Activated naive CD8-positive, alpha-beta T cell treated with anti-CD3 and anti-CD28 coated beads, Interleukin-2, amount 50 U/mL, for 16 hours (primary cell): Measurements from ENCODE around the gene COPRS.
"Not testable (repeated sequence)": the region's sequence is repeated elsewhere in the genome, so short reads cannot be mapped to it uniquely, and the experiment has no call there.

Experiments used
- DNase-seq: peaks from one replicate; pipeline ENCODE4 v3.0.0-alpha.2; 2020; ENCODE audit warnings: low read depth, low spot score

COPRS gene

DNA sequence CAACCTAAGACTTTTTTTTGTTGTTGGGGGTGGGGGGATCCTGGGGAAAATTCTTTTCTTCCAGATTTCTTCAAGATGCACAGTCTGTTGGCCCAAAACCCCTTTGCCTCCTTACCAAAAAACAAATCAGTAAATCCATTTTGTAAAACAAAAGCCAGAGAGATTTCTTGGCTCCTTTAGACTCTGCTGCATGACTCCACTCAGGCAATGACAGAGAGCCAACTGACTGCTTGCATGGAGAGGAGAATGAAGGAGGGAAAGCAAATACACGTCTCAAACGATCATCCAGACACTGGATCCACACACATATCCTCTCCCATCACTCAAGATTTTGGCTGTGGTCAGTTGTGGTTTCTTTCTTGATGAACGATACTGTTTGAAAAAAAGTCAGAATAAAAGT, 13.8 kb downstream of the COPRS start:
- no peak for DNase-seq

DNA sequence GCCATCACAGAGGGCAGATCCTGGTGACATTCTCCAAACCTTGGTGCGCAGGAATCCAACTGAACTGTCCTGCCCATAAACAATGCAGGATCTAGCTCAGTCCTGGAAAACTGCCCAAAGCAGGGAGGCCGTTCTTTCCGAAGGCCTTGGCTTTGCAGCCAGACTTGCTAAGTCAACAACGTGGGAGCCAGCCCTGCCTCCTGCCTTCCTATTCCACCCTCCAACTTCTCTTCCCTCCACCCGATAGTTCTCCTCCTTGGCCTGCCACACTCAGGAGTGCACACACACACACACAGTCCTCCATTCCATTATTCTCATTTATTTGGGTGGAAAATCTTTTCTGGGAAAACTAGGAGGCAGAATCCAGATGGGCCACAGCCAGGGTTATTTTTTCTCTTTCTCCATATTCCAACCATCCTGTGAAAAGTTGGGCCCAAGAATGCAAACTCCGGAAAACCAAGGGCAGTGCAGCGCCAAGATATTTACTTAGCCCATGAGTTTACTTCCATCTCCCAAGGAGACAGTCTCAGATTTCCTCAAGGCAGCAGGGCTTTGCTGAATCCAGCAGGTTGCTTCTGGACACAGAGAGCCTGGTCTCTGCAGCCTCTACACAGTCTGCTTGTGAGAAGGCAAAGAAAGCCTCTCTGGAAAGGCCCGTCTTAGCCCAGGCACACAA, 15.8 kb downstream of the COPRS start:
- no peak for DNase-seq

DNA sequence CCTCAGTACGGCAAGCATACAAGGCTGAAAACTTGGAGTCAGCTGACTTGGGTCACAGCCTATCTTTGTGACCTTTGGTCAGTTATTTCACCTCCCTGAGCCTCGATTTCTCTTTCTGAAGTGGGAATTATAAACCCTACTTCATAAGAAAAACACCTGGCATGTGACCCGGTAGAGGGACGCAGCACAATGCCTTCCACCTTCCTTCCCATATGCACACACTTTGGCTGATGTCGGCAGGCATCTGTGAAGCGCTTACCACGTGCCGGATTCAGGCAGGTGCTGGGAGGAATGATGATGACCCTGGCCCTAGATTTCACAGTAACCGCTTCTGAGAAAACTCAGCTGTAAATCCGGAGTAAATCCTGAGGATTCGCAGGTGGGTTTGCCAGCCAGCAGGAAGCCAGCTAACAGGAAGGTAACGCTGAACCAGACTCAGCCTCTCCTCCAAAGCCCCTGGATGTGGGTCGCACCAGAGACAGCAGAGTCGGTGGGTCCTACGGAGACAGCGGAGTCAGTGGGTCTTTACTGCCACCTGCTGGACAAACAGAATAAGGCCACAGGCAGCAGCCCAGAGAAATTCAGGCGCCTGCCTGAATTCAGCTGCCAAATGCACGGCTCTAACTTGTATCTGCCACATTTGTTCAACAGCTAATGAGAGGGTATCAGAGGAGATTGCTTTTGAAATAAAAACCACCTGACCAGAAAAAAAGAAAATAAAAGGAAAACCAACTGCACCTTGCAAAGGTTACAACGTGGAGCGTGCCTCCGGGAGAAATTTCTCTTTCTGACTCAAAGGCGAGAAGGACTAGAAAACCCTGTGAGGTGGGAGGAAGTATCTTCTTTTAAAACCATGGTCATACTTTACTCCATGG, 16.6 kb downstream of the COPRS start:
- peak; percentile 30 for DNase-seq

DNA sequence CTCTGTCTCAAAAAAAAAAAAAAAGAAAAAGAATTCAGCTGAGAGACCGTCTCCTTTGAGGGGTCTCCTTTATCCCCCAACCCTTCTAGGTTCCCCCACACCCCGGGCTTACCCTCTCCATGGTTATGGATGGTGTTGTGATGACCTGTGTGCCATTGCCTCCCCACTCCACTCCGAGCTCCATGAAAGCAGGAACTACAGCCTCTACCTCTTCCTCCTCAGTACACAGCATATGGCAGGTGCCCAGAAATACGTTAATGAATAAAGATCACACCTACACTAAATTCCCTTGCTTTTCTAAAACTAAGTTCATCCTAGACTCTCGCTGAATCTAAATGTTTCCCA, 17.2 kb downstream of the COPRS start:
- DNase-seq: no peak

DNA sequence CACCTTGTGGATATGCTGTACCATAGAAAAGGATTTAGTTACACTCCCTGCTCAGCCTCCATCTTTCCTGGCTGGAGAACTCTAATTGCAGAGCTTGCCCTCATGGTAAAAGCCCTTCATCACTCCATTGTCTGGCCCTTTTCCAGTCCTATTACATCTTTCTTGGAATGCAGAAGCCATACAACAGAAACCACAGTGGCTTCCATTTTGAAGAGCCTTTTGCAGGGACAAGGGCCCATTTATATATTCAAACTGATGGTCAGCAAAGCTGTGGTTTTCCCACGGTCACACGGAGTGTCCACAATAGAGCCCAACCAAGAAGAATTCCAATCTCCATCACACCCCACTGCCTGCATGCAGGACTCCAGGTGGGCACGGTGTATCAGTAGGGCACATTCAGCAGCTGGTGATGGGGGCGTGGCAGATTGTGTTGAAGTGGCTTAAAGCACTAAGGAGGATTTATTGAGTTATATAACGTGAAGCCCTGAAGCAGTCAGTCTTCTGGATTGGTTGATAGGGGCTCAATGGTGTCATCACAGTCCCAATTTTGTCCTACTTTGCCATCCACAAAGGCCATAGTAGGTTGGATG, 20.3 kb downstream of the COPRS start:
- DNase-seq: no peak

DNA sequence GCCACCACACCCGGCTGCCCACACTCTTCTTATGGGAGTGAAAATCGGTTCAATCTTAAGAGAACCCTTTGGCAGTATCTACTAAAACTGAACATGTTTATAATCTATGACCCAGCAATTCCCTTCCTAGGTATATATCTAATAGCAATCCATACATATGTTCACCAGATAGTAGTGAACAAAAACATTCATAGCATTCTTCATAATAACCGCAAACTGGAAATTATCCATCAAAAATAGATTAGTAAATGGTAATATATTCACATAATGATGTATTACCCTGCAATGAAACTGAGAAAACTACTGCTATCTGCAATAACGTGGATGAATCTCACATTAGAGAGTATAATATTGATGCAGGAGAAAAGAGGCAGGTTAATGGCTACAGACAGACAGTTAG, 23.1 kb downstream of the COPRS start:
- no peak for DNase-seq

DNA sequence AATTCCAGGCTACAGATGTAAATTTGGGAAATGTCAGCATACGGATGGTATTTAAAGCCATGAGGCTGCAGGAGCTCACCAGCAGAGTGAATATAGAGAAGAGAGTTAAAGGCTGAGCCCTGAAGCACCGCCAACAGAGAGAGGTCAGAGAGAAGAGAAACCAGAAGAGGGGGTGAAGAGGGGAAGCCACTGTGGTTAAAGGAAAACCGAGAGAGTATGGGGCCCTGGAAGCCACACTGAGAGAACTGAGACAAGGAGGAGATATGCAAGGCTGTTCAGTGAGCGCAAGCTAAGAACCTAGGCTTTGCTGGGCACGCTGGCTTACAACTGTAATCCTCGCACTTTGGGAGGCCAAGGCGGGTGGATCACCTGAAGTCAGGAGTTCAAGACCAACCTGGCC, 24.6 kb downstream of the COPRS start:
- no peak for DNase-seq

DNA sequence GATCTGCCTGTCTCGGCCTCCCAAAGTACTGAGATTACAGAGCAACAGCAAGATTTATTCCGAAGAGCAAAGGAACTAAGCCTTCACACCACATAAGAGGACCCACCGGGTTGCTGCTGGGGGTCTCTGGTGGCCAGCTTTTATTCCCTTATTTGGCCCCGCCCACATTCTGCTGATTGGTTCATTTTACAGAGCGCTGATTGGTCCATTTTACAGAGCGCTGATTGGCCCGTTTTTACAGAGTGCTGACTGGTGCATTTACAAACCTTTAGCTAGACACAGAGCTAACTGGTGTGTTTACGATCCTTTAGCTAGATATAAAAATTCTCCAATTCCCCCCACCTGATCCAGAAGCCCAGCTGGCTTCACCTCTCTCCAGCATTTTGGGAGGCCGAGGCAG, 26.3 kb downstream of the COPRS start:
- DNase-seq: no peak

DNA sequence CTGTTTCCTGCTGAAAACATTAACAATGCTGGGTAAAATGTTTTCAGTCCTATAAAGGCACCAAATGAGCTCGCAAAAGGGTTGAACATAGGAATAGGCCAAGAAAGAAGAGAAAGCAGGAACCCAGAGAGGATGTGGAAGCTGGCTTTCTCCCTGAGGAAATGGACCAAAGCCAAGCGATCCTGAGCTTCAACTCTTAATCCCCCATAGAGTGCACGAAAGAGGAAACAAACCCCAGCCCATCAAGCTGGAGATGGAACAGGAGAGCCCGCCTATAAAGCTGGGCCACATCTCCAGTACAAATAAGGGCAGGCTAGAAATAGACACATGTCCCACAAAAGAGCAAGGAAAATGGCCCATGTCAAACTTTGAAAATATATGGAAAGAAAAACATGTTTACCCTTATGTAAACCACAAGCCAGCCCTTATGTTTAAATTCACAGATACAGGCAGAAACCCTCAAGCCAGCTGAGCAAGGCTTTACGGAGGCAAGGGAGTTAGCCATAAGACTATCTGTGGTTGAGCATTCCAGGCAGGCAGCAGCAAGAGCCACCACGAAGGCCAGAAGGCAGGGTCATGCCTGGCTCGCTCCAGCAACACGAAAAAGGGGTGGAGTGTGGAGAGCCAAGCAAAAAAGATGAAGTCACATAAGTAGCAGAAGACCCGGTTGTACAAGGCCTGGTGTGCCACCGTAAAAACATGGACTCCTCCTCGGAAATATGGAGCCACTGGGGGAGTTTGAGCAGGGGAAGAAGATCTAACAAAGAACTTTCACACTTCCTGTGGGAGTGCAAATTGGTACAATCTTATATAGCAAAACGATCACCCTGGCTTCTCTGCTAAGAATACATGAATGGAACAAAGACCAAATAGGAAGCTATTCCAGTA, 27.8 kb downstream of the COPRS start:
- DNase-seq: no peak

DNA sequence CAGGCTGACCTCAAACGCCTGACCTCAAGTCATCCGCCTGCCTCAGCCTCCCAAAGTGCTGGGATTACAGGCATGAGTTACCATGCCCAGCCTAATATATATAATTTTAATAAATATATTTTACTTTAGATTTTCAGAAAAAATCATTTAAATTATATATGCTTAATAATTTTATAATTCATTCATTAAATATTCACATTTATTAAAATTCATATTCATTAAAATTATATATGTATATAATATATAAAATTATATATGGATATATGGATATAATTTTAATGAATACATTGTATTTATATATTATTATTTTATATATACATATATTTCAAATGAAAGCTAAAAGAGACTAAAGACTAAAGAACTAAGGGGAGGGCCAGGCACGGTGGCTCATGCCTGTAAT, 29.4 kb downstream of the COPRS start:
- DNase-seq: no peak

DNA sequence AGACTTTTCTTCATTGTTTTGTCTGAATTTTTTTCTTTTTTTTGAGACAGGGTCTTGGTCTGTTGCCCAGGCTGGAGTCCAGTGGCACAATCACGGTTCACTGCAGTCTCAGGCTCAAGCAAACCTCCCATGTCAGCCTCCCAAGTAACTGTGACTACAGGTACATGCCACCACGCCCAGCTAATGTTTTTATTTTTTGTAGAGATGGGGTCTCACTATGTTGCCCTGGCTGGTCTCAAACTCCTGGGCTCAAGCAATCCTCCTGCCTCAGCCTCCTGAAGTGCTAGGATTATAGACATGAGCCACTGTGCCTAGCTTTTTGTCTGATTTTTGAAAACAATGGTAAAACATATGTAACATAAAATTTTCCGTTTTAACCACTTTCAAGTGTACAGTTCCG, 30.1 kb downstream of the COPRS start:
- not testable (repeated sequence) for DNase-seq

DNA sequence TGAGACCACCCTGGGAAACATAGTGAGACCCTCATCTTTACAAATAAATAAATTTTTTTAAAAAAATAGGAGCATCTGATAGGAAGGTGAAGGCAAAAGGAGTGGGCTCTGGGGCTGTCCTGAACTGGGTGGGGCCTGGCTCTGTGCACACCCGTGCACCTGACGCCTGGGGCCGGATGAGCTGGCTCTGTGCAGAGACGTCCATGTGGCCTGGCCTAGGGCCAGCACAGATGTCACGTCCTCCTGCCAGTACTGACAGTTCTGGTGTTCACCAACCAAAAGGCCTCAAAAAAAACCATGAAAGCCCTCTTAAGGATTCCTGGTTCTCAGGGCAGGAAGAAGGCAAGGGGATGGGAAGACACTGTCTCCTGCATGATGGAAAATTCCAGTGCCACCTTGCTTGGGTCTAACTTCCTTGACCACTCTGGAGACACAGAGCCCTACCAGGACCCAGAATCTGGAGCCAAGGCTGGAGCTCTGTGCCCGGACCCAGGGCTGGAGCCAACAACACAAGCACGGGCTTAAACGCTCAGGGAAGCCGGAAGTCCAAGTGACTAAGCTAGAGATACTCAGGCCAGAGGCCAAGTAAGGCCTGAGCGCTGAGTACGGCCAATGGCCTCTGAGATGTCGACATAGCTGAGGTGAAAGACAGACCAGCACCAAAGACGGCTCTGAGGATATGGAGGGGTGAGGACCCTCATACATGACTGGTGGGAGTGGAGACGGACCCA, 32.9 kb downstream of the COPRS start:
- no peak for DNase-seq

DNA sequence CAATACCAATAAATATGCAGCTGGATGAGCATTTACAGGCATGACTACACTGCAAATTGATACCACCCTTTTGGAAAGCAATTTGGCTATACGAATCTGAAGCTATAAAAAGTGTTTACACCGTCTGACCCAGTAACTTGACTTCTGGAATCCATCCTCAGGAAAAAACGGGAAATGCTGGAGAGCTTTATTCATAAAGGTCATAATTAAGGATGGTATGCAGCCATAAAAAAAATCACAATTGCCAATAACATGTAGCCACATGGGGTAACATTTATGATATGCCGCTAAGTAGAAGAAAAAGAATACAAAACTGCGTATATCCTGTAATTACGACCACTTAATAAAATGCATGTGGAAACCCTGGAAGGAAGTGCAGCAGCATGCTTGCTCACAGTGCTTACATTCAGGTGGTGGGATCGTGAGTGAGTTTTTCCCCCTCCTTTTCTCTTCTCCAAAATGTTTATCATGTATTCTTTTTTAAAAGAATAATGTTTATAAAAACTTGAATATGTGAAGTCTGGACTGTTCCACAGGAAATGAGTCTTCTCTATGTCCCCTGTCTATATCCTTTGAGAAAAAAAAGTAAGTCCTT, 34.2 kb downstream of the COPRS start:
- no peak for DNase-seq

DNA sequence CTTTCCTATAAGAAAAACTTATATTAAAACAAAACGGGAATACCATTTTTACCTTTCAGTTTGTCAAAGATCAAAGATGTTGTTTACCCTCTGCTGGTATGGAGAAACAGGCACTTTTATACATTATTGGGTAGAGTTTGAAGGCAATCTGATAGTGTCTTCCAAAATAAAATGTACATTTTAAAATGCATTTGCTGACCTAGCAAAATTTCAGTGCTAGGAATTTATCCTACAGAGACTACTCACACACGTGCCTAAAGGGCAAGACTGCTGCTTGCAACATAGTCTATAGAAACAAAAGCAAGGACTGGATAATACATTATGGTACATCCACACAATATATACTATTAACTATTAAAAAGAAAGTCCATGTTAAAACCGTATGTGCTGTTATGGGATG, 36.0 kb downstream of the COPRS start:
- no peak for DNase-seq

DNA sequence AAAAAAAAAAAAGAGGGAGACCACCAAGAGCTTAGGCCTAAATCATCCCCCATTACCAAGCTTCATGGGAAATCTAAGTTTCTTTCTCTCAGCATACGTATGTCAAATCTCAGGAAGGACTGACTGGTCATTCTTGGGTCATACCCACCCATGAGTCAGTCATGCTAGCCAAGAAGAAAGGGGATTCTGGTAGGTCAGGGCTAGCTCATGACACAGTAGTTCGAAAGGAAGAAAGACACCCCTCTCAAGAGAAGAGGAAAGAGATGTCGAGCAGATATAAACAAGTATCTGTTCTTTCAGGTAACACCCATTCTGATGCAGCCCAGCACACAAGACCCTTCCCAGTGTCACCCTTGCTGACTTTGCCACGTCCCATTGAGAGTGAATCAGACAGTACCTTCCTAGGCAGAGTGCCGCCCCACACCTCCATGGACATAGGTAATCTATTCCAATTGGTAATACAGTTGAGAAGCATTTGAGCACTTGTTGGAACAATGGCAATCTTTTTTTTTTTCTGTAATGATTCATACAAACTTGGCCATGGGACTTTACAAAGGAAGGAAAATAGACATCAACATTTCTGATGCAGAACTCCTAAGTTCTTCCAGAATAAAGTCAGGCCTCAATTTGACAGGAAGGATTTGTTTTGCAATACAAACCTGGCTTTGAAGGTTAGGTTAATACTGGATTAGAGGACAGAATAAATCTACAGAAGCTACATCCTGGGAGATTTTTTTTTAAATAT, 38.2 kb downstream of the COPRS start:
- DNase-seq: no peak

DNA sequence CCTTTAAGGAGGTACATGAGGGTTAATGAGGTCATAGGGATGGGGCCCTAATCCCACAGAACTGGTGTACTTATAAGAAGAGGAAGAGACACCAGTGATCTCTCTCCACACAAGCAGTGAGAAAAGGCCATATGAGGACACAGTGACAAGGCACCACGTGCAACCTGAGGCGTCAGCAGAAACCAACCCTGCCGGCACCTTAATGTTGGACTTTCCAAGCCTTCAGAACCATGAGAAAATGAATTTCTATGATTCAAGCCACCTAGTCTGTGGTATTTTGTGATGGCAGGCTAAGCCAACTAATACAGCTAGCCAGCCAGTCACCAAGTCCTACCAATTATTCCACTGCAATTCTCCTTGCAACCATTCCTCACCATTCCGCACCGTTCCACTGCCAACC, 39.5 kb downstream of the COPRS start:
- no peak for DNase-seq

DNA sequence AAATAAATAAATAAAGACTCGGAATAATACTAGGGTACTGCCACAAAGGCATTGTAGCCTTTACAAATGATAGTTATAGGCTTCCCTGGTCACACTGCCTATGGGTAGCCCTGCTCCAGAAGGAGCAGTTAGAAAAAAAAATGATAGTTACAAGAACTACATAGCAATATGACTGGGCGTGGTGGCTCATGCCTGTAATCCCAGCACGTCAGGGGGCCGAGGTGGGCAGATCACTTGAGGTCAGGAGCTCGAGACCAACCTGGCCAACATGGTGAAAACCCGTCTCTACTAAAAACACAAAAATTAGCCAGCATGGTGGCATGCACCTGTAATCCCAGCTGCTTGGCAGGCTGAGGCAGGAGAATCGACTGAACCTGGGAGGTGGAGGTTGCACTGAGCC, 40.2 kb downstream of the COPRS start:
- DNase-seq: not testable (repeated sequence)

DNA sequence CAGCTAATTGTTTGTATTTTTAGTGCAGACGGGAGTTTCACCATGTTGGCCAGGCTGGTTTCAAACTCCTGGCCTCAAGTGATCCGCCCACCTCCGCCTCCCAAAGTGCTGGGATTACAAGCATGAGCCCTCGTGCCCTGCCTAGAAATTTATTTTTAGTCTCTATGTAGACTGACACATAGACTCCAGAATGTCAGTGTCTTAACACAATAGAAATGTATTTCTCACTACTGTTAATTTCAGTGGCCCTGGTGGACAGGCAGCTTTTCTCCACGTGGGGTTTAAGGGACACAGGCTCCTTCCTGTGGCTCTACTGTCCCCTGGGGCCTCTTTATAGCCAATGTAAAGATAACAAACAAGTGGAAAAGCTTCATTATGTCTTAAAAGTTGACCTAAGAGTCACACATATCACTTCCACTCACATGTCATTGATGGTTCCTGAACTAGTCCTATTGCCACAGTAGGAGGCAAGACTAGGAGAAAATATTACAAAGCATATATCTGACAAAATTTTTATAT, 43.8 kb downstream of the COPRS start:
- no peak for DNase-seq

DNA sequence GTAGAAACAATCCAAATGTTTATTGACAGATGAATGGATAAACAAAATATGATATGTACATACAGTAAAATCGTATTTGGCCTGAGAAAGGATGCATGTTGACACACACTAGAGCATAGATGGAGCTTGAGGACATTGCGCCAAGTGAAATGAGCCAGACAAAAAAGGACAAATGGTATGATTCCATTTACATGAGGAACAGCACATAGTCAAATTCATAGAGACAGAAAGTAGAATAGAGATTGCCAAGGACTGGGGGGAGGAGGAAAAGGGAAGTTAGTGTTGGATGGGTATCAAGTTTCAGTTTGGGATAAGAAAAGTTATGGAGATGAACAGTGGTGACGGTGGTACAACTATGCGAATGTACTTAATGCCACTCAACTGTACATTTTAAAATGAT, 47.9 kb downstream of the COPRS start:
- no peak for DNase-seq

DNA sequence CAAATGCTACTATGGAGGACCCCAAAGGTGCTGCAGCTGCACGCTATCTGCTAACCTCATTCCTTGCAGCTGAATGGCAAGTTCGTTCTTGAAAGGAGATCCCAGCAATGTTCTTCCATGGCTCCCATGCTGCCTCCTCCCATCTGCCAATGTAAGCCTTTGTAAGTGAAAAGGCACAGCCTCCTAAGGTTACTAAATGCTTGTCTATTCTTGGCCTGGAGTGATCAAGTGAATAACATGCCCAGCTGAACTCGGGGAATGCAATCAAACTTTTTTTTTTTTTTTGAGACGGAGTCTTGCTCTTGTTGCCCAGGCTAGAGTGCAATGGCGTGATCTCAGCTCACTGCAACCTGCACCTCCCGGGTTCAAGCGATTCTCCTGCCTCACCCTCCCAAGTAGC, 49.2 kb downstream of the COPRS start:
- DNase-seq: not testable (repeated sequence)
